Fibroblast of lung (primary cell): ENCODE data around the gene ZFR.

Source experiments
- EZH2 ChIP-seq: IDR thresholded peaks from 2 replicates; pipeline ENCODE4 v1.5.1; 2012; ENCODE audit warnings: low read length, control low read depth, mild to moderate bottlenecking; ENCODE audit errors: missing control alignments
- TF ChIP-seq, protein P1 (sequence below), 2 donors: IDR thresholded peaks in 1 of 2; conservative IDR thresholded peaks in 1 of 2; 1 replicate in 1 of 2; 2 replicates in 1 of 2; pipeline ENCODE4 v1.5.1; 2011 to 2012; ENCODE audit warnings: low read length in 2 of 2, control low read depth in 1 of 2, inconsistent platforms in 1 of 2, low read depth in 1 of 2, mild to moderate bottlenecking in 1 of 2

DNA sequence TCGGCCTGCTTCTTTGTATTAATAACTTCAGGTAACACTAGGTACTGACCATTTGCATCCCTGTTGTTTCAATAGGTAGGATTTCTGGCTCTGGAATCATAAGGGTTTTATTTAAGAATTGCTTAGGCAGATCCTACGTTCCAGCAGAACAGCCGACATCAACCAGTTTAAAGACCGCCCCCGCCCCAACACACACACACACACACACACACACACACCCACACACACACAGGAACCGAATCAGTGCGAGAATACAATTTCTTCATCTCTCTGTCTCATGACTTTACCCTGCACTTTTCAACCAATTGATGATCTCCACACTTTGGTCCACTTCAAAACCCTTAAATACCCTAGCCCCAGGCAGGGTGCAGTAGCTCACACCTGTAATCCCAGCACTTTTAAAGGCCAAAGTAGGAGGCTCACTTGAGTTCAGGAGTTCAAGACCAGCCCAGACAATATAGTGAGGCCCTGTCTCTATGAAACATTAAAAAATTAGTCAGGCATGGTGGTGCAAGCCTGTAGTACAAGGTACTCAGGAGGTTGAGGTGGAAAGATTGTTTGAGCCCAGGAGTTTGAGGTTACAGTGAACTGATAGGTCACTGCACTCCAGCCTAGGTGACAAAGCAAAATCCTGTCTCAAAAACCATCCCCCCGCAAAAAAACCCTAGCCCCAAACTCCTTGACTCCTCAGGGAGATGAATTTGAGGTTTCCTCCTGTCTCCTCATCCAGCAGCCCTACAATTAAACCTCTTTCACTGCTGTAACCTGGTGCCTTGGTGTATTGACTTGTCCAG lies 129.1 kb downstream of the ZFR start:
- TF ChIP-seq, protein P1, sequence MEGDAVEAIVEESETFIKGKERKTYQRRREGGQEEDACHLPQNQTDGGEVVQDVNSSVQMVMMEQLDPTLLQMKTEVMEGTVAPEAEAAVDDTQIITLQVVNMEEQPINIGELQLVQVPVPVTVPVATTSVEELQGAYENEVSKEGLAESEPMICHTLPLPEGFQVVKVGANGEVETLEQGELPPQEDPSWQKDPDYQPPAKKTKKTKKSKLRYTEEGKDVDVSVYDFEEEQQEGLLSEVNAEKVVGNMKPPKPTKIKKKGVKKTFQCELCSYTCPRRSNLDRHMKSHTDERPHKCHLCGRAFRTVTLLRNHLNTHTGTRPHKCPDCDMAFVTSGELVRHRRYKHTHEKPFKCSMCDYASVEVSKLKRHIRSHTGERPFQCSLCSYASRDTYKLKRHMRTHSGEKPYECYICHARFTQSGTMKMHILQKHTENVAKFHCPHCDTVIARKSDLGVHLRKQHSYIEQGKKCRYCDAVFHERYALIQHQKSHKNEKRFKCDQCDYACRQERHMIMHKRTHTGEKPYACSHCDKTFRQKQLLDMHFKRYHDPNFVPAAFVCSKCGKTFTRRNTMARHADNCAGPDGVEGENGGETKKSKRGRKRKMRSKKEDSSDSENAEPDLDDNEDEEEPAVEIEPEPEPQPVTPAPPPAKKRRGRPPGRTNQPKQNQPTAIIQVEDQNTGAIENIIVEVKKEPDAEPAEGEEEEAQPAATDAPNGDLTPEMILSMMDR (conservative IDR thresholded peaks at IDR 0.05 in 1 of 2, IDR thresholded peaks at IDR 0.05 in 1 of 2; ENCODE audit: low read depth in 1 of 2, low read length in 2 of 2) = no peak
- TF ChIP-seq EZH2 = no peak
